DND-41 (cell line): ENCODE results near the gene APOC4.

Source experiments
- ATAC-seq: fragments of 200-7000 bp; cut with Tn5 transposase; 3 replicates; pipeline ENCODE4 v1.9.1; 2021; ENCODE audit warnings: low read depth; ENCODE audit not compliant: insufficient read depth
- DNase-seq: peaks from one replicate; pipeline ENCODE4 v3.0.0-alpha.2; 2020
- H2AFZ ChIP-seq: 2 replicates; pipeline ENCODE4 v1.6.0; 2012; ENCODE audit warnings: low read depth, low read length
- H3K27ac ChIP-seq: 2 replicates; pipeline ENCODE4 v1.5.1; 2012; ENCODE audit warnings: low read length, inconsistent platforms
- H3K27me3 ChIP-seq: fragments of 200-600 bp; sonication (generic); 2 replicates; pipeline ENCODE4 v1.6.0; 2012; ENCODE audit warnings: low read length, mild to moderate bottlenecking, inconsistent platforms; ENCODE audit not compliant: insufficient read depth, poor library complexity
- H3K36me3 ChIP-seq: 2 replicates; pipeline ENCODE4 v1.5.1; 2012; ENCODE audit warnings: low read length, inconsistent platforms; ENCODE audit not compliant: insufficient read depth
- H3K4me1 ChIP-seq: 2 replicates; pipeline ENCODE4 v1.5.1; 2012; ENCODE audit warnings: mild to moderate bottlenecking, low read length; ENCODE audit not compliant: insufficient read depth
- H3K4me2 ChIP-seq: 2 replicates; pipeline ENCODE4 v1.6.0; 2012; ENCODE audit warnings: mild to moderate bottlenecking, moderate library complexity, low read length, inconsistent platforms; ENCODE audit not compliant: insufficient read depth
- H3K4me3 ChIP-seq, 2 experiments: fragments of 200-600 bp in 1 of 2; shearing (Covaris generic) in 1 of 2; 2 replicates each; pipeline ENCODE4 v1.5.1; 2012 to 2016; ENCODE audit warnings: inconsistent platforms in 2 of 2, low read length in 2 of 2, mild to moderate bottlenecking in 2 of 2, low read depth in 1 of 2, moderate library complexity in 1 of 2
- H3K79me2 ChIP-seq: 2 replicates; pipeline ENCODE4 v1.6.0; 2012; ENCODE audit warnings: low read length, inconsistent platforms; ENCODE audit not compliant: insufficient read depth
- H3K9ac ChIP-seq: 2 replicates; pipeline ENCODE4 v1.6.0; 2012; ENCODE audit warnings: low read depth, mild to moderate bottlenecking, inconsistent platforms, low read length, moderate library complexity
- H3K9me3 ChIP-seq: 2 replicates; pipeline ENCODE4 v1.5.1; 2012; ENCODE audit warnings: low read length, moderate library complexity, mild to moderate bottlenecking, inconsistent platforms; ENCODE audit not compliant: insufficient read depth, severe bottlenecking
- H4K20me1 ChIP-seq: 2 replicates; pipeline ENCODE4 v1.6.0; 2012; ENCODE audit warnings: low read length; ENCODE audit not compliant: insufficient read depth
- EZH2 ChIP-seq: IDR thresholded peaks from 3 replicates; pipeline ENCODE4 v1.6.1; 2012; ENCODE audit warnings: borderline replicate concordance, low read depth, mild to moderate bottlenecking, moderate library complexity, low read length, inconsistent platforms; ENCODE audit not compliant: severe bottlenecking
- TF ChIP-seq, protein P1 (sequence below): IDR thresholded peaks from 2 replicates; pipeline ENCODE4 v1.5.1; 2012; ENCODE audit warnings: borderline replicate concordance, low read length, moderate library complexity, mild to moderate bottlenecking; ENCODE audit not compliant: poor library complexity, severe bottlenecking; ENCODE audit errors: extremely low read depth

Gene APOC4

GRCh38 chr19:44955505-44956439 is 13.7 kb downstream of the APOC4 start:
- H3K36me3 ChIP-seq: peaks cover 19% of the 10 kb centered on the region
- H3K27ac ChIP-seq: peak overlapping the region; percentile 64
- H2AFZ ChIP-seq: peak overlapping the region; percentile 76
- peaks cover 43% of the 10 kb centered on the region for H4K20me1 ChIP-seq
- DNase-seq (no peak), ATAC-seq (peak; percentile 28)
- H3K27me3 ChIP-seq: no peaks in the 10 kb centered on the region
- peaks cover 60% of the 10 kb centered on the region for H3K79me2 ChIP-seq
- H3K4me3 ChIP-seq: peak overlapping the region; percentile 95 to 96
- H3K9me3 ChIP-seq: no peaks in the 10 kb centered on the region
- H3K4me2 ChIP-seq: peak overlapping the region; percentile 90
- H3K9ac ChIP-seq: peak overlapping the region; percentile 93
- no peak for TF ChIP-seq EZH2
- TF ChIP-seq, protein P1, sequence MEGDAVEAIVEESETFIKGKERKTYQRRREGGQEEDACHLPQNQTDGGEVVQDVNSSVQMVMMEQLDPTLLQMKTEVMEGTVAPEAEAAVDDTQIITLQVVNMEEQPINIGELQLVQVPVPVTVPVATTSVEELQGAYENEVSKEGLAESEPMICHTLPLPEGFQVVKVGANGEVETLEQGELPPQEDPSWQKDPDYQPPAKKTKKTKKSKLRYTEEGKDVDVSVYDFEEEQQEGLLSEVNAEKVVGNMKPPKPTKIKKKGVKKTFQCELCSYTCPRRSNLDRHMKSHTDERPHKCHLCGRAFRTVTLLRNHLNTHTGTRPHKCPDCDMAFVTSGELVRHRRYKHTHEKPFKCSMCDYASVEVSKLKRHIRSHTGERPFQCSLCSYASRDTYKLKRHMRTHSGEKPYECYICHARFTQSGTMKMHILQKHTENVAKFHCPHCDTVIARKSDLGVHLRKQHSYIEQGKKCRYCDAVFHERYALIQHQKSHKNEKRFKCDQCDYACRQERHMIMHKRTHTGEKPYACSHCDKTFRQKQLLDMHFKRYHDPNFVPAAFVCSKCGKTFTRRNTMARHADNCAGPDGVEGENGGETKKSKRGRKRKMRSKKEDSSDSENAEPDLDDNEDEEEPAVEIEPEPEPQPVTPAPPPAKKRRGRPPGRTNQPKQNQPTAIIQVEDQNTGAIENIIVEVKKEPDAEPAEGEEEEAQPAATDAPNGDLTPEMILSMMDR: no peak
- peaks cover 40% of the 10 kb centered on the region for H3K4me1 ChIP-seq

DNA sequence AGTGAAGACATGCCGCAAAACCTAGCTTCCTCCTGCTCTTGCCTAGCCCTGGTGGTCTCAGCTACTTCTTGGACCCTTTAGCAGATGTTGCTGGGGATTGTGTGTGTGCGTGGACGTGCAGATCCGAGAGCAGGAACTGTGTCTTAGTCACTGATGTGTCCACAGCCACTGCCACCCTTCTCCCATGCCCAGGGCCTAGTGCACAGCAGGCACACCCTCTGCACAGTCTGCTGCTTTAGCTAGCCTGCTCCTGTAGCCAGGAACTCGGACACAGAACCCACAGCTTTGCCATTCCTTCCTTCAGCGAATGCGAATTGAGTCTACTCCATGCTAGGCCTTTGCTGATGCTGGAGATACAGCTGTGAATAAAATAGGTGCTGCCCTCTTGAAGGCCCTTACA is 15.5 kb downstream of the APOC4 start:
- H3K27me3 ChIP-seq: no peaks in the 10 kb centered on the region
- H3K9ac ChIP-seq: peak overlapping the region; percentile 93; the same call in 1 of the 2 replicates
- no peak for ATAC-seq
- peaks cover 40% of the 10 kb centered on the region for H3K4me1 ChIP-seq
- peak overlapping the region; percentile 90 for H3K4me2 ChIP-seq
- H3K79me2 ChIP-seq: peaks cover 72% of the 10 kb centered on the region
- TF ChIP-seq, protein P1: no peak
- TF ChIP-seq EZH2: no peak
- H3K9me3 ChIP-seq: no peaks in the 10 kb centered on the region
- no peak overlapping the region for H2AFZ ChIP-seq
- H4K20me1 ChIP-seq: peaks cover 54% of the 10 kb centered on the region
- peaks cover 32% of the 10 kb centered on the region for H3K36me3 ChIP-seq
- peak overlapping the region in 1 of 2 experiments; percentile 95; a peak in 1 of 4 replicates for H3K4me3 ChIP-seq
- no peak for DNase-seq
- H3K27ac ChIP-seq: peak overlapping the region; percentile 51; the same call in 1 of the 2 replicates

- H3K9ac ChIP-seq: peak overlapping the region; percentile 93; the same call in 1 of the 2 replicates
Measured at GRCh38 chr19:44958090-44958489, 16.1 kb downstream of the APOC4 start.

More at GRCh38 chr19:44958090-44958489, 16.1 kb downstream of the APOC4 start:
- DNase-seq (no peak), ATAC-seq (no peak)
- no peak overlapping the region for H3K27ac ChIP-seq
- TF ChIP-seq, protein P1: no peak
- no peak for TF ChIP-seq EZH2
- no peaks in the 10 kb centered on the region for H3K9me3 ChIP-seq
- peaks cover 34% of the 10 kb centered on the region for H3K36me3 ChIP-seq
- H4K20me1 ChIP-seq: peaks cover 54% of the 10 kb centered on the region
- H3K4me1 ChIP-seq: peaks cover 40% of the 10 kb centered on the region
- peaks cover 72% of the 10 kb centered on the region for H3K79me2 ChIP-seq
- no peak overlapping the region for H3K4me3 ChIP-seq
- no peak overlapping the region for H2AFZ ChIP-seq
- H3K4me2 ChIP-seq: peak overlapping the region; percentile 90; the same call in 1 of the 2 replicates
- H3K27me3 ChIP-seq: no peaks in the 10 kb centered on the region
